ENCODE data around the gene MORN1. TPM values are rescaled to one million over a fixed set of nuclear protein-coding genes. Genes with fewer than 3 reads are reported as not detected.

MORN1 gene
- total and polyA plus RNA-seq, 2 experiments from 2014 or later: 10.8 to 24.4 TPM

- peaks cover 11% of the 10 kb centered on the region for H3K36me3 ChIP-seq
- H3K27ac ChIP-seq: peak overlapping the region; percentile 95
- H3K4me1 ChIP-seq (ENCODE audit: low read depth): peaks cover 27% of the 10 kb centered on the region
- TF ChIP-seq CTCF (IDR thresholded peaks at IDR 0.05; ENCODE audit: low read depth, low read length): no peak
- no peaks in the 10 kb centered on the region for H3K9me3 ChIP-seq (ENCODE audit: low read depth)
- DNase-seq (ENCODE audit: low read depth in 1 of 2, low spot score in 1 of 2): no peak
- H3K4me3 ChIP-seq: no peak overlapping the region
- H3K27me3 ChIP-seq: no peaks in the 10 kb centered on the region
These were observed 78.6 kb downstream of the MORN1 start for GRCh38 chr1:2312515-2313301.

GRCh38 chr1:2312160-2312514, 79.2 kb downstream of the MORN1 start:
- DNase-seq (ENCODE audit: low read depth in 1 of 2, low spot score in 1 of 2): no peak
- no peak for TF ChIP-seq CTCF (IDR thresholded peaks at IDR 0.05; ENCODE audit: low read depth, low read length)
- Histone ChIP-seq H3K27me3 (no peaks in the 10 kb centered on the region), H3K4me3 (no peak overlapping the region), H3K9me3 (ENCODE audit: low read depth) (no peaks in the 10 kb centered on the region), H3K36me3 (peaks cover 17% of the 10 kb centered on the region), H3K27ac (peak overlapping the region; percentile 95), H3K4me1 (ENCODE audit: low read depth) (peaks cover 25% of the 10 kb centered on the region)

- no peak overlapping the region for H3K4me3 ChIP-seq
- H3K9me3 ChIP-seq (ENCODE audit: low read depth): no peaks in the 10 kb centered on the region
- peak overlapping the region; percentile 22 for H3K27ac ChIP-seq
- peak; percentile 43 for TF ChIP-seq CTCF (IDR thresholded peaks at IDR 0.05; ENCODE audit: low read depth, low read length)
- H3K27me3 ChIP-seq: no peaks in the 10 kb centered on the region
- peaks cover 24% of the 10 kb centered on the region for H3K36me3 ChIP-seq
- peak; percentile 62 to 71 for DNase-seq (ENCODE audit: low read depth in 1 of 2, low spot score in 1 of 2)
- H3K4me1 ChIP-seq (ENCODE audit: low read depth): peaks cover 17% of the 10 kb centered on the region
These were observed 79.9 kb downstream of the MORN1 start for GRCh38 chr1:2311184-2312032.

- TF ChIP-seq CTCF (IDR thresholded peaks at IDR 0.05; ENCODE audit: low read depth, low read length): no peak
- H3K36me3 ChIP-seq: peaks cover 30% of the 10 kb centered on the region
- no peak overlapping the region for H3K4me3 ChIP-seq
- DNase-seq (ENCODE audit: low read depth in 1 of 2, low spot score in 1 of 2): no peak
- H3K27me3 ChIP-seq: no peaks in the 10 kb centered on the region
- no peaks in the 10 kb centered on the region for H3K9me3 ChIP-seq (ENCODE audit: low read depth)
- H3K4me1 ChIP-seq (ENCODE audit: low read depth): peaks cover 9% of the 10 kb centered on the region
- no peak overlapping the region for H3K27ac ChIP-seq
These were observed 80.8 kb downstream of the MORN1 start for GRCh38 chr1:2310332-2311183.

GRCh38 chr1:2308844-2309243, 82.5 kb downstream of the MORN1 start:
- no peak overlapping the region for H3K27ac ChIP-seq
- H3K4me1 ChIP-seq (ENCODE audit: low read depth): peaks cover 8% of the 10 kb centered on the region
- no peaks in the 10 kb centered on the region for H3K27me3 ChIP-seq

More at GRCh38 chr1:2308844-2309243, 82.5 kb downstream of the MORN1 start:
- H3K36me3 ChIP-seq: peaks cover 30% of the 10 kb centered on the region
- no peak overlapping the region for H3K4me3 ChIP-seq
- H3K9me3 ChIP-seq (ENCODE audit: low read depth): no peaks in the 10 kb centered on the region
- no peak for DNase-seq (ENCODE audit: low read depth in 1 of 2, low spot score in 1 of 2)
- no peak for TF ChIP-seq CTCF (IDR thresholded peaks at IDR 0.05; ENCODE audit: low read depth, low read length)

Data from cardiac muscle cell (in vitro differentiated cells and primary cell).